K562 (cell line): ENCODE measurements around the gene SH3BGRL2. TPM values are rescaled to one million over a fixed set of nuclear protein-coding genes. Genes with fewer than 3 reads are reported as not detected.

ENCODE experiments used
- ATAC-seq: fragments of 200-7000 bp; cut with Tn5 transposase; 3 replicates; pipeline ENCODE4 v1.9.1; 2020; ENCODE audit warnings: moderate library complexity
- BruUV-seq: library from RNA; stranded (reverse); fragments of 400-500 nt; replicated peaks from 2 replicates; lab custom pipeline; 2021; lab: Mats Ljungman, UMichigan
- CTCF ChIA-PET: fragments of 300-600 bp; formaldehyde crosslinking; extraction: SDS; loops from one replicate; lab custom pipeline; 2021; ENCODE audit warnings: low intra/inter-chr PET ratio; lab: Yijun Ruan, JAX
- POLR2A ChIA-PET: fragments of 300-600, 350-650 bp; sonication (Branson Sonifier 250); formaldehyde crosslinking; extraction: SDS; loops from one replicate; lab custom pipeline; 2021; ENCODE audit warnings: antibody characterized with exemption, inconsistent platforms; lab: Yijun Ruan, JAX
- DNase-seq, 4 experiments: peaks; one replicate each; pipeline versions ENCODE4 v3.0.0 to v3.0.0-alpha.2; 2011 to 2018; ENCODE audit warnings: low spot score in 3 of 4, mixed read lengths in 3 of 4; ENCODE audit errors: extremely low read depth in 1 of 4
- FAIRE-seq: peaks from 2 replicates; lab custom pipeline; 2011; peaks lifted over from hg19 to GRCh38; lab: Jason Lieb, UNC
- H2AFZ ChIP-seq: 2 replicates; pipeline ENCODE4 v1.6.0; 2011; ENCODE audit warnings: low read depth, low read length, control low read depth, inconsistent platforms
- H3K27ac ChIP-seq: fragments of 200-600 bp; 3 replicates; pipeline ENCODE4 v1.8.0; 2011; ENCODE audit warnings: low read depth, mild to moderate bottlenecking, control low read depth, inconsistent platforms, low read length, moderate library complexity, mixed read lengths; ENCODE audit errors: extremely low read depth
- H3K27me3 ChIP-seq, 2 experiments: fragments of 300-600 bp in 1 of 2; 2 replicates in 1 of 2; 3 replicates in 1 of 2; pipeline versions ENCODE4 v1.6.0 to v1.8.0; 2011; ENCODE audit warnings: inconsistent platforms in 2 of 2, low read length in 2 of 2, mild to moderate bottlenecking in 1 of 2, mixed read lengths in 1 of 2, moderate library complexity in 1 of 2; ENCODE audit not compliant: control insufficient read depth in 2 of 2, insufficient read depth in 2 of 2
- H3K36me3 ChIP-seq: fragments of 300-600 bp; 3 replicates; pipeline ENCODE4 v1.8.0; 2011; ENCODE audit warnings: mild to moderate bottlenecking, low read length, inconsistent platforms; ENCODE audit not compliant: control insufficient read depth, insufficient read depth
- H3K4me1 ChIP-seq, 2 experiments: fragments of 200-600 bp in 1 of 2; replicated peaks in 1 of 2; 2 replicates in 1 of 2; 3 replicates in 1 of 2; pipeline versions ENCODE4 v1.5.1 to v1.8.0; 2011; ENCODE audit warnings: inconsistent platforms in 2 of 2, low read length in 2 of 2, mild to moderate bottlenecking in 1 of 2, mixed read lengths in 1 of 2, moderate library complexity in 1 of 2; ENCODE audit not compliant: control insufficient read depth in 2 of 2, insufficient read depth in 2 of 2
- H3K4me2 ChIP-seq: 2 replicates; pipeline ENCODE4 v1.6.1; 2011; ENCODE audit warnings: low read length, control low read depth, inconsistent platforms, mixed read lengths; ENCODE audit not compliant: insufficient read depth
- H3K4me3 ChIP-seq: fragments of 200-600 bp; sonication (generic), shearing (Covaris generic); 2 replicates; pipeline ENCODE4 v1.5.1; 2016; ENCODE audit warnings: control low read depth, inconsistent platforms
- H3K79me2 ChIP-seq: fragments of 200-600 bp; 3 replicates; pipeline ENCODE4 v1.8.0; 2011; ENCODE audit warnings: low read length, inconsistent platforms; ENCODE audit not compliant: control insufficient read depth, insufficient read depth
- H3K9ac ChIP-seq, 2 experiments: 2 replicates each; pipeline versions ENCODE4 v1.6.0 to v1.6.1; 2011; ENCODE audit warnings: low read depth in 2 of 2, low read length in 2 of 2, control low read depth in 1 of 2, inconsistent platforms in 1 of 2, mild to moderate bottlenecking in 1 of 2, mixed read lengths in 1 of 2; ENCODE audit not compliant: insufficient read depth in 1 of 2
- H3K9me1 ChIP-seq: one replicate; pipeline ENCODE4 v1.6.0; 2011; ENCODE audit warnings: inconsistent platforms, mild to moderate bottlenecking, low read length, moderate library complexity; ENCODE audit not compliant: control insufficient read depth, insufficient read depth
- H3K9me3 ChIP-seq: replicated peaks from 2 replicates; pipeline ENCODE4 v1.5.1; 2011; ENCODE audit warnings: low read depth, low read length, inconsistent platforms; ENCODE audit not compliant: control insufficient read depth, insufficient read depth
- H4K20me1 ChIP-seq: replicated peaks from 2 replicates; pipeline ENCODE4 v1.6.1; 2011; ENCODE audit warnings: low read length, inconsistent platforms, mixed read lengths; ENCODE audit not compliant: control insufficient read depth, insufficient read depth
- ATF7 ChIP-seq: fragments of 450-650 bp; IDR thresholded peaks from 2 replicates; pipeline ENCODE4 v1.7.1; 2014; ENCODE audit warnings: mild to moderate bottlenecking, moderate library complexity
- FOXK1 ChIP-seq: sonication (generic); formaldehyde crosslinking; IDR thresholded peaks from 2 replicates; pipeline ENCODE4 v1.8.0; 2022; ENCODE audit warnings: missing genetic modification reagents, mild to moderate bottlenecking, borderline replicate concordance
- FOXK2 ChIP-seq, 2 experiments: fragments of 450-650 bp; IDR thresholded peaks in 1 of 2; conservative IDR thresholded peaks in 1 of 2; 2 replicates each; pipeline ENCODE4 v1.6.1; 2016; ENCODE audit warnings: low read depth in 2 of 2, mild to moderate bottlenecking in 1 of 2
- PRDM10 ChIP-seq: fragments of 450-650 bp; IDR thresholded peaks from 2 replicates; pipeline ENCODE4 v1.6.1; 2018; ENCODE audit not compliant: partially characterized antibody
- ZNF311 ChIP-seq: fragments of 250-450 bp; sonication (Bioruptor Pico); IDR thresholded peaks from 2 replicates; pipeline ENCODE4 v1.4.0; 2020; ENCODE audit warnings: mild to moderate bottlenecking, moderate library complexity
- WGBS: fragments of 100-300 bp; shearing (Covaris generic); methylation state at CpG from one replicate; pipeline ENCODE4 v1.1.6; 2016; ENCODE audit warnings: low coverage, mixed read lengths; ENCODE audit not compliant: insufficient coverage; ENCODE audit errors: missing lambda C conversion rate; 5-methylcytosine and 5-hydroxymethylcytosine counted together
- in situ Hi-C: fragments of 300-500 bp; cut with MboI; formaldehyde crosslinking; loops from 4 replicates; pipeline ENCODE4 v1.15.0; 2018; ENCODE audit warnings: inconsistent platforms, mixed read lengths
- intact Hi-C: fragments of 100-400 bp; cut with micrococcal nuclease; formaldehyde crosslinking; loops from 2 replicates; pipeline ENCODE4 v1.14.2; 2022
- polyA plus RNA-seq, 8 experiments: library from polyadenylated mRNA; depleted of rRNA in 4 of 8; stranded (reverse) in 5 of 8; unstranded in 3 of 8; fragments of >200 nt; fragmentation: Nextera tagmentation in 2 of 8; fragmentation: Illumina TruSeq in 1 of 8; extraction: Ambion mirVana in 2 of 8; extraction: Trizol in 1 of 8; gene quantifications; 2 replicates each; pipeline versions ENCODE4 v1.2.1 to v1.2.3, GENCODE V29; 2011 to 2014; ENCODE audit warnings: inconsistent platforms in 1 of 8, missing spikeins in 1 of 8
- total RNA-seq, 7 experiments: library from RNA; depleted of rRNA in 6 of 7; stranded (reverse); fragments of >200 nt in 6 of 7; fragmentation: Illumina TruSeq in 2 of 7; extraction: Trizol in 2 of 7; gene quantifications; 2 replicates each; pipeline versions ENCODE4 v1.2.1 to v1.2.3, GENCODE V29; 2011 to 2021; ENCODE audit warnings: low replicate concordance in 1 of 7
- TF ChIP-seq, protein P1 (sequence below): fragments of 450-650 bp; IDR thresholded peaks from 2 replicates; pipeline ENCODE4 v1.6.1; 2016

Gene SH3BGRL2
- total and polyA plus RNA-seq, 9 of the 15 experiments (the other 6 are each of a cell fraction or from before 2014, with no cell fraction given): 4.4 to 12.1 (median 7.3) TPM

DNA sequence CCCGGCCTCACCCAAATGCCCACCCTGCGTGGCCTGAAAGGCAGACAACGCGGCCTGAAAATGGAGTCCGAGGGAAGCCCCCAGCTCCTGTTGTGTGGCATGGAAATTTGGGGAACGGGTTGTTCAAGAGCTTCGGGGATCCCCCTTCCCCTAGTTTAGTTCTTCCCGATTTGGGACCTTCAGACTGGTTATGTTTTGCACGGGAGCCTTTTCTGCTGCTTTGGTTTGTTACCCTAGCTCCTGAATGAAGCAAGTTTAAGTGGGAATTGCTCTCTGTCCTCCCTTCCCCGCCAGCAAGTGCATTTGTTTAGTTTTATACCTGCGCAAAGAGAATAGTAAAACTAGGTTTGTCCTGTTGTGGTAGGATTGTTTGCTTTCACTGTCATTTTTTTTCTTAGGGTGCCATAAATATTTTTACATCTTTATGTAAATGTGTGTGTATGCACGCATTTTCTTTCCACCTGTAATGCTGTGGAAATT is 604 bp downstream of the SH3BGRL2 start:
- peak; percentile 33 for ATAC-seq
- peak overlapping the region; percentile 56; the same call in 2 of the 3 replicates for H3K27ac ChIP-seq
- H3K27me3 ChIP-seq: no peaks in the 10 kb centered on the region
- peak overlapping the region; percentile 74 for H3K4me3 ChIP-seq
- H3K4me1 ChIP-seq: peaks cover 14 to 19% of the 10 kb centered on the region in 2 experiments; a peak in 4 of 5 replicates
- FAIRE-seq: peak; percentile 46
- POLR2A ChIA-PET: interaction anchor here (0.6 to 5.3 kb wide), 15 partner anchors 9 to 560 kb away, joined by 3 to 34 read pairs (median 5); no protein-coding TSS in a partner anchor
- WGBS: under 1% methylated on average over 8 of the region's 12 CpGs
- H3K9me3 ChIP-seq: no peaks in the 10 kb centered on the region
- H3K79me2 ChIP-seq: peaks cover 28% of the 10 kb centered on the region
- intact Hi-C loops (loop anchor here (2.0 kb wide), 1 partner anchor 61 kb away; no protein-coding TSS in a partner anchor), in situ Hi-C loops (no loop called here)
- CTCF ChIA-PET: no interaction called here
- no TSS peak for BruUV-seq
- no peak for DNase-seq
- peak overlapping the region; percentile 61 to 95 for H3K9ac ChIP-seq
- peak overlapping the region; percentile 89 for H3K4me2 ChIP-seq
- H2AFZ ChIP-seq: peak overlapping the region; percentile 63
- H3K36me3 ChIP-seq: no peaks in the 10 kb centered on the region; the same call in 2 of the 3 replicates
- H3K9me1 ChIP-seq: no peaks in the 10 kb centered on the region
- TF ChIP-seq FOXK2 (conservative IDR thresholded peaks at IDR 0.05 in 1 of 2, IDR thresholded peaks at IDR 0.05 in 1 of 2; ENCODE audit: low read depth in 2 of 2) (peak in 1 of 2 experiments; percentile 75; a peak in 2 of 4 replicates), PRDM10 (peak; percentile 97), FOXK1 (CRISPR knock-in tag) (no peak), ATF7 (peak; percentile 65), ZNF311 (CRISPR knock-in tag) (no peak)
- TF ChIP-seq, protein P1, sequence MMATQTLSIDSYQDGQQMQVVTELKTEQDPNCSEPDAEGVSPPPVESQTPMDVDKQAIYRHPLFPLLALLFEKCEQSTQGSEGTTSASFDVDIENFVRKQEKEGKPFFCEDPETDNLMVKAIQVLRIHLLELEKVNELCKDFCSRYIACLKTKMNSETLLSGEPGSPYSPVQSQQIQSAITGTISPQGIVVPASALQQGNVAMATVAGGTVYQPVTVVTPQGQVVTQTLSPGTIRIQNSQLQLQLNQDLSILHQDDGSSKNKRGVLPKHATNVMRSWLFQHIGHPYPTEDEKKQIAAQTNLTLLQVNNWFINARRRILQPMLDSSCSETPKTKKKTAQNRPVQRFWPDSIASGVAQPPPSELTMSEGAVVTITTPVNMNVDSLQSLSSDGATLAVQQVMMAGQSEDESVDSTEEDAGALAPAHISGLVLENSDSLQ: peak; percentile 55; the same call in 1 of the 2 replicates
- no peaks in the 10 kb centered on the region for H4K20me1 ChIP-seq
